Duodenal mucosa (tissue), 2 donors: ENCODE data around the gene NSUN2.

Source experiments
- H3K27ac ChIP-seq: one replicate; pipeline ENCODE4 v1.7.0; 2013; ENCODE audit warnings: low read depth, low read length
- H3K27me3 ChIP-seq, 2 donors: one replicate each; pipeline ENCODE4 v1.7.0; 2013; ENCODE audit warnings: low read length in 2 of 2, control low read depth in 1 of 2; ENCODE audit not compliant: insufficient read depth in 2 of 2, control insufficient read depth in 1 of 2
- H3K36me3 ChIP-seq, 2 donors: one replicate each; pipeline ENCODE4 v1.7.0; 2013; ENCODE audit warnings: low read length in 2 of 2, control low read depth in 1 of 2; ENCODE audit not compliant: insufficient read depth in 2 of 2, control insufficient read depth in 1 of 2
- H3K4me1 ChIP-seq, 2 donors: one replicate each; pipeline ENCODE4 v1.7.0; 2013; ENCODE audit warnings: low read length in 2 of 2, control low read depth in 1 of 2; ENCODE audit not compliant: insufficient read depth in 2 of 2, control insufficient read depth in 1 of 2
- H3K4me3 ChIP-seq, 2 donors: one replicate each; pipeline ENCODE4 v1.7.0; 2013; ENCODE audit warnings: low read length in 2 of 2, low read depth in 1 of 2
- H3K9ac ChIP-seq, 2 donors: one replicate each; pipeline ENCODE4 v1.7.0; 2013; ENCODE audit warnings: low read length in 2 of 2, low read depth in 1 of 2
- H3K9me3 ChIP-seq, 2 donors: one replicate each; pipeline ENCODE4 v1.7.0; 2013; ENCODE audit warnings: low read length in 2 of 2, control low read depth in 1 of 2; ENCODE audit not compliant: control insufficient read depth in 1 of 2

NSUN2 gene

GRCh38 chr5:6553972-6554371, 78.9 kb downstream of the NSUN2 start:
- no peaks in the 10 kb centered on the region for H3K9me3 ChIP-seq
- no peak overlapping the region for H3K27ac ChIP-seq
- H3K9ac ChIP-seq, result no peak overlapping the region
- no peak overlapping the region for H3K4me3 ChIP-seq
- H3K27me3 ChIP-seq, result no peaks in the 10 kb centered on the region
- H3K36me3 ChIP-seq, result no peaks in the 10 kb centered on the region
- no peaks in the 10 kb centered on the region for H3K4me1 ChIP-seq

- Histone ChIP-seq H3K27ac (no peak overlapping the region), H3K27me3 (no peaks in the 10 kb centered on the region), H3K4me1 (no peaks in the 10 kb centered on the region), H3K36me3 (no peaks in the 10 kb centered on the region), H3K9me3 (no peaks in the 10 kb centered on the region), H3K4me3 (no peak overlapping the region), H3K9ac (no peak overlapping the region)
These were observed 80.2 kb downstream of the NSUN2 start for GRCh38 chr5:6552612-6553011.

- H3K4me3 ChIP-seq, result no peak overlapping the region
- H3K36me3 ChIP-seq, result no peaks in the 10 kb centered on the region
- H3K4me1 ChIP-seq, result no peaks in the 10 kb centered on the region
- no peak overlapping the region for H3K9ac ChIP-seq
- H3K27ac ChIP-seq, result no peak overlapping the region
- no peaks in the 10 kb centered on the region for H3K9me3 ChIP-seq
- no peaks in the 10 kb centered on the region for H3K27me3 ChIP-seq
These were observed 80.9 kb downstream of the NSUN2 start for GRCh38 chr5:6551955-6552313.

GRCh38 chr5:6551287-6551954, 81.4 kb downstream of the NSUN2 start:
- Histone ChIP-seq H3K36me3 (no peaks in the 10 kb centered on the region), H3K4me3 (no peak overlapping the region), H3K4me1 (no peaks in the 10 kb centered on the region), H3K9me3 (no peaks in the 10 kb centered on the region), H3K9ac (no peak overlapping the region), H3K27me3 (no peaks in the 10 kb centered on the region), H3K27ac (no peak overlapping the region)

- Histone ChIP-seq H3K9ac (no peak overlapping the region), H3K27ac (no peak overlapping the region)
These were observed 82.2 kb downstream of the NSUN2 start for GRCh38 chr5:6550628-6551027.

More at GRCh38 chr5:6550628-6551027, 82.2 kb downstream of the NSUN2 start:
- Histone ChIP-seq H3K9me3 (no peaks in the 10 kb centered on the region), H3K4me3 (no peak overlapping the region), H3K27me3 (no peaks in the 10 kb centered on the region), H3K36me3 (no peaks in the 10 kb centered on the region), H3K4me1 (no peaks in the 10 kb centered on the region)
